Measurements from ENCODE around the gene SSBP3. TPM values are rescaled to one million over a fixed set of nuclear protein-coding genes. Genes with fewer than 3 reads are reported as not detected.
"Not testable (repeated sequence)": the region's sequence is repeated elsewhere in the genome, so short reads cannot be mapped to it uniquely, and the experiment has no call there.

The SSBP3 gene
- total RNA-seq, 1 donor: 11.7 TPM

GRCh38 chr1:54347261-54347954 is 58.8 kb downstream of the SSBP3 start:
- no peak for TF ChIP-seq CTCF (IDR thresholded peaks at IDR 0.05; ENCODE audit: insufficient read depth, low read length)
- DNase-seq (ENCODE audit: low read depth): no peak
- H3K4me3 ChIP-seq (ENCODE audit: low read depth, low read length): no peak overlapping the region

GRCh38 chr1:54345548-54345947 is 60.6 kb downstream of the SSBP3 start:
- DNase-seq (ENCODE audit: low read depth): not testable (repeated sequence)

GRCh38 chr1:54345116-54345515 is 61.1 kb downstream of the SSBP3 start:
- H3K4me3 ChIP-seq (ENCODE audit: low read depth, low read length): no peak overlapping the region
- TF ChIP-seq CTCF (IDR thresholded peaks at IDR 0.05; ENCODE audit: insufficient read depth, low read length): no peak
- DNase-seq (ENCODE audit: low read depth): no peak

More at GRCh38 chr1:54345548-54345947, 60.6 kb downstream of the SSBP3 start:
- not testable (repeated sequence) for H3K4me3 ChIP-seq (ENCODE audit: low read depth, low read length)

GRCh38 chr1:54342742-54343687 is 63.2 kb downstream of the SSBP3 start:
- DNase-seq (ENCODE audit: low read depth): no peak
- peak; percentile 3 for TF ChIP-seq CTCF (IDR thresholded peaks at IDR 0.05; ENCODE audit: insufficient read depth, low read length)
- H3K4me3 ChIP-seq (ENCODE audit: low read depth, low read length): no peak overlapping the region

- TF ChIP-seq CTCF (IDR thresholded peaks at IDR 0.05; ENCODE audit: insufficient read depth, low read length): no peak
- DNase-seq (ENCODE audit: low read depth): no peak
- H3K4me3 ChIP-seq (ENCODE audit: low read depth, low read length): no peak overlapping the region
These were observed 63.9 kb downstream of the SSBP3 start for GRCh38 chr1:54342288-54342687.

GRCh38 chr1:54341763-54342162 is 64.4 kb downstream of the SSBP3 start:
- TF ChIP-seq CTCF (IDR thresholded peaks at IDR 0.05; ENCODE audit: insufficient read depth, low read length): no peak
- no peak overlapping the region for H3K4me3 ChIP-seq (ENCODE audit: low read depth, low read length)
- DNase-seq (ENCODE audit: low read depth): no peak

- no peak overlapping the region for H3K4me3 ChIP-seq (ENCODE audit: low read depth, low read length)
- DNase-seq (ENCODE audit: low read depth): no peak
- TF ChIP-seq CTCF (IDR thresholded peaks at IDR 0.05; ENCODE audit: insufficient read depth, low read length): no peak
These were observed 65.3 kb downstream of the SSBP3 start for GRCh38 chr1:54340878-54341277.
